Measurements from ENCODE around the gene RASGEF1C. TPM values are rescaled to one million over a fixed set of nuclear protein-coding genes. Genes with fewer than 3 reads are reported as not detected.
"Not testable (repeated sequence)": the region's sequence is repeated elsewhere in the genome, so short reads cannot be mapped to it uniquely, and the experiment has no call there.

The RASGEF1C gene
- total RNA-seq, 1 donor from 2014 or later = 4.8 TPM

- DNase-seq = no peak
These were observed 2.1 kb upstream of the RASGEF1C start for GRCh38 chr5:180210961-180211760.

- not testable (repeated sequence) for DNase-seq
These were observed 1.1 kb upstream of the RASGEF1C start for GRCh38 chr5:180210077-180210476.

- peak; percentile 30 for DNase-seq
These were observed 453 bp downstream of the RASGEF1C start for GRCh38 chr5:180208435-180209081.

- DNase-seq = no peak
These were observed 975 bp downstream of the RASGEF1C start for GRCh38 chr5:180208038-180208434.

GRCh38 chr5:180207593-180207992 lies 1.4 kb downstream of the RASGEF1C start:
- DNase-seq = no peak

- no peak for DNase-seq
These were observed 2.0 kb downstream of the RASGEF1C start for GRCh38 chr5:180206993-180207392.

GRCh38 chr5:180205916-180206315 lies 3.1 kb downstream of the RASGEF1C start:
- no peak for DNase-seq

- DNase-seq = no peak
These were observed 4.7 kb downstream of the RASGEF1C start for GRCh38 chr5:180204276-180204819.

- DNase-seq = no peak
These were observed 6.0 kb downstream of the RASGEF1C start for GRCh38 chr5:180202939-180203573.

GRCh38 chr5:180201051-180201987 lies 7.7 kb downstream of the RASGEF1C start:
- no peak for DNase-seq

GRCh38 chr5:180199390-180199789 lies 9.6 kb downstream of the RASGEF1C start:
- DNase-seq = no peak

- DNase-seq = no peak
These were observed 10.8 kb downstream of the RASGEF1C start for GRCh38 chr5:180198208-180198607.

- DNase-seq = peak; percentile 11
These were observed 11.9 kb downstream of the RASGEF1C start for GRCh38 chr5:180197016-180197702.

- DNase-seq = no peak
These were observed 14.3 kb downstream of the RASGEF1C start for GRCh38 chr5:180194410-180195345.

- DNase-seq = no peak
These were observed 15.1 kb downstream of the RASGEF1C start for GRCh38 chr5:180193749-180194375.

GRCh38 chr5:180191716-180192115 lies 17.3 kb downstream of the RASGEF1C start:
- DNase-seq = no peak

GRCh38 chr5:180187767-180188166 lies 21.2 kb downstream of the RASGEF1C start:
- no peak for DNase-seq

- no peak for DNase-seq
These were observed 28.2 kb downstream of the RASGEF1C start for GRCh38 chr5:180180846-180181245.

GRCh38 chr5:180180421-180180820 lies 28.6 kb downstream of the RASGEF1C start:
- no peak for DNase-seq
